Measurements from ENCODE around the gene TANGO2.

DNA sequence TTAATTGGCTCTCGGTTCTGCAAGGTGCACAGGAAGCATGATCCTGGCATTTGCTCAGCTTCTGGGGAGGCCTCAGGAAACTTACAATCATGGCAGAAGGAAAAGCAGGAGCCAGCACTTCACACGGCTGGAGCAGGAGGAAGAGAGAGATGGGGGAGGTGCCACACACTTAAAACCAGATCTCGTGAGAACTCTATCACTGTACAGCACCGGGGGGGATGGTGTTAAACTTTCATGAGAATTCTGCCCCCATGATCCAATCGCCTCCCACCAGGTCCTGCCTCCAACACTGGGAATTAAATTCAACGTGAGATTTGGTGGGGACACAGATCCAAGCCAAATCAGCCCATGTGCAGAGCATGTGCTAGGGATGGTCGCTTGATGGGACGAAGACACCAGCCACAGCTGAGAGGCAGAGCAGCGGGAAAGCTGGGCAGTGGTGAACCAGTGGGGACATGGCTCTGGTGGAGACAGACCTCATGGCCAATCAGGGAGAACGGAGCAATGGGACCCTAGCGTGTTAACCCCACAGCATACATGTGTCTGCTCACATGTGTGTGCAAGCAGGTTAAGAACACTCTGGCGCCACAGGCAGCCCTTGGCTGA is 6.2 kb downstream of the TANGO2 start:
- TF ChIP-seq TEAD4 (IDR thresholded peaks at IDR 0.05) = no peak
- TF ChIP-seq NFIC (IDR thresholded peaks at IDR 0.05) = no peak
- TF ChIP-seq FOXM1 (IDR thresholded peaks at IDR 0.05; ENCODE audit: borderline replicate concordance, low read depth) = no peak
- TF ChIP-seq TCF12 (IDR thresholded peaks at IDR 0.05; ENCODE audit: low read depth) = no peak
- TF ChIP-seq RAD21 (IDR thresholded peaks at IDR 0.05; ENCODE audit: low read depth) = no peak
- no peak for TF ChIP-seq EP300 (IDR thresholded peaks at IDR 0.05; ENCODE audit: borderline replicate concordance)
- no peak for TF ChIP-seq TAF1 (IDR thresholded peaks at IDR 0.05; ENCODE audit: low read depth)
- TF ChIP-seq EGR1 (IDR thresholded peaks at IDR 0.05) = no peak
- TF ChIP-seq YY1 (IDR thresholded peaks at IDR 0.05; ENCODE audit: low read depth) = no peak
- TF ChIP-seq, protein P1, sequence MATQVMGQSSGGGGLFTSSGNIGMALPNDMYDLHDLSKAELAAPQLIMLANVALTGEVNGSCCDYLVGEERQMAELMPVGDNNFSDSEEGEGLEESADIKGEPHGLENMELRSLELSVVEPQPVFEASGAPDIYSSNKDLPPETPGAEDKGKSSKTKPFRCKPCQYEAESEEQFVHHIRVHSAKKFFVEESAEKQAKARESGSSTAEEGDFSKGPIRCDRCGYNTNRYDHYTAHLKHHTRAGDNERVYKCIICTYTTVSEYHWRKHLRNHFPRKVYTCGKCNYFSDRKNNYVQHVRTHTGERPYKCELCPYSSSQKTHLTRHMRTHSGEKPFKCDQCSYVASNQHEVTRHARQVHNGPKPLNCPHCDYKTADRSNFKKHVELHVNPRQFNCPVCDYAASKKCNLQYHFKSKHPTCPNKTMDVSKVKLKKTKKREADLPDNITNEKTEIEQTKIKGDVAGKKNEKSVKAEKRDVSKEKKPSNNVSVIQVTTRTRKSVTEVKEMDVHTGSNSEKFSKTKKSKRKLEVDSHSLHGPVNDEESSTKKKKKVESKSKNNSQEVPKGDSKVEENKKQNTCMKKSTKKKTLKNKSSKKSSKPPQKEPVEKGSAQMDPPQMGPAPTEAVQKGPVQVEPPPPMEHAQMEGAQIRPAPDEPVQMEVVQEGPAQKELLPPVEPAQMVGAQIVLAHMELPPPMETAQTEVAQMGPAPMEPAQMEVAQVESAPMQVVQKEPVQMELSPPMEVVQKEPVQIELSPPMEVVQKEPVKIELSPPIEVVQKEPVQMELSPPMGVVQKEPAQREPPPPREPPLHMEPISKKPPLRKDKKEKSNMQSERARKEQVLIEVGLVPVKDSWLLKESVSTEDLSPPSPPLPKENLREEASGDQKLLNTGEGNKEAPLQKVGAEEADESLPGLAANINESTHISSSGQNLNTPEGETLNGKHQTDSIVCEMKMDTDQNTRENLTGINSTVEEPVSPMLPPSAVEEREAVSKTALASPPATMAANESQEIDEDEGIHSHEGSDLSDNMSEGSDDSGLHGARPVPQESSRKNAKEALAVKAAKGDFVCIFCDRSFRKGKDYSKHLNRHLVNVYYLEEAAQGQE (IDR thresholded peaks at IDR 0.05; ENCODE audit: low read depth) = no peak
- TF ChIP-seq, protein P2, sequence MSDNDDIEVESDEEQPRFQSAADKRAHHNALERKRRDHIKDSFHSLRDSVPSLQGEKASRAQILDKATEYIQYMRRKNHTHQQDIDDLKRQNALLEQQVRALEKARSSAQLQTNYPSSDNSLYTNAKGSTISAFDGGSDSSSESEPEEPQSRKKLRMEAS (IDR thresholded peaks at IDR 0.05) = peak; percentile 48
- no peak for TF ChIP-seq CREB1 (IDR thresholded peaks at IDR 0.05; ENCODE audit: low read depth)
- no peak for TF ChIP-seq CEBPB (IDR thresholded peaks at IDR 0.05)
- TF ChIP-seq, protein P3, sequence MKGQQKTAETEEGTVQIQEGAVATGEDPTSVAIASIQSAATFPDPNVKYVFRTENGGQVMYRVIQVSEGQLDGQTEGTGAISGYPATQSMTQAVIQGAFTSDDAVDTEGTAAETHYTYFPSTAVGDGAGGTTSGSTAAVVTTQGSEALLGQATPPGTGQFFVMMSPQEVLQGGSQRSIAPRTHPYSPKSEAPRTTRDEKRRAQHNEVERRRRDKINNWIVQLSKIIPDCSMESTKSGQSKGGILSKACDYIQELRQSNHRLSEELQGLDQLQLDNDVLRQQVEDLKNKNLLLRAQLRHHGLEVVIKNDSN (IDR thresholded peaks at IDR 0.05) = no peak
